GM12891 (cell line): ENCODE measurements around the gene ACSS3. TPM values are rescaled to one million over a fixed set of nuclear protein-coding genes. Genes with fewer than 3 reads are reported as not detected.
"Not testable (repeated sequence)": the region's sequence is repeated elsewhere in the genome, so short reads cannot be mapped to it uniquely, and the experiment has no call there.

Source experiments
- DNase-seq: peaks from one replicate; pipeline ENCODE4 v3.0.0; 2011; ENCODE audit warnings: low spot score; ENCODE audit not compliant: insufficient read length
- FAIRE-seq: peaks from 2 replicates; lab custom pipeline; 2011; peaks lifted over from hg19 to GRCh38; lab: Jason Lieb, UNC
- PAX5 ChIP-seq: IDR thresholded peaks from 2 replicates; pipeline ENCODE4 v1.6.1; 2011; ENCODE audit warnings: low read length, moderate library complexity, mild to moderate bottlenecking; ENCODE audit not compliant: insufficient read depth, severe bottlenecking
- POLR2A ChIP-seq: IDR thresholded peaks from 2 replicates; pipeline ENCODE4 v1.6.1; 2011; ENCODE audit warnings: low read depth, low read length, control low read depth
- POLR2AphosphoS5 ChIP-seq: IDR thresholded peaks from 2 replicates; pipeline ENCODE4 v1.6.1; 2011; ENCODE audit warnings: low read depth, low read length, control low read depth
- POU2F2 ChIP-seq: IDR thresholded peaks from 2 replicates; pipeline ENCODE4 v1.6.1; 2011; ENCODE audit warnings: low read depth, mild to moderate bottlenecking, control low read depth, low read length, moderate library complexity
- SPI1 ChIP-seq: IDR thresholded peaks from 2 replicates; pipeline ENCODE4 v1.6.1; 2011; ENCODE audit warnings: low read depth, low read length, control low read depth
- TAF1 ChIP-seq: IDR thresholded peaks from 2 replicates; pipeline ENCODE4 v1.6.1; 2011; ENCODE audit warnings: low read depth, low read length, control low read depth
- polyA plus RNA-seq: library from polyadenylated mRNA; unstranded; fragments of >200 nt; gene quantifications from one replicate; pipeline ENCODE4 v1.2.1, GENCODE V29; 2012; ENCODE audit warnings: low read depth, missing spikeins, inconsistent platforms; ENCODE audit not compliant: missing spikeins

ACSS3 gene, protein sequence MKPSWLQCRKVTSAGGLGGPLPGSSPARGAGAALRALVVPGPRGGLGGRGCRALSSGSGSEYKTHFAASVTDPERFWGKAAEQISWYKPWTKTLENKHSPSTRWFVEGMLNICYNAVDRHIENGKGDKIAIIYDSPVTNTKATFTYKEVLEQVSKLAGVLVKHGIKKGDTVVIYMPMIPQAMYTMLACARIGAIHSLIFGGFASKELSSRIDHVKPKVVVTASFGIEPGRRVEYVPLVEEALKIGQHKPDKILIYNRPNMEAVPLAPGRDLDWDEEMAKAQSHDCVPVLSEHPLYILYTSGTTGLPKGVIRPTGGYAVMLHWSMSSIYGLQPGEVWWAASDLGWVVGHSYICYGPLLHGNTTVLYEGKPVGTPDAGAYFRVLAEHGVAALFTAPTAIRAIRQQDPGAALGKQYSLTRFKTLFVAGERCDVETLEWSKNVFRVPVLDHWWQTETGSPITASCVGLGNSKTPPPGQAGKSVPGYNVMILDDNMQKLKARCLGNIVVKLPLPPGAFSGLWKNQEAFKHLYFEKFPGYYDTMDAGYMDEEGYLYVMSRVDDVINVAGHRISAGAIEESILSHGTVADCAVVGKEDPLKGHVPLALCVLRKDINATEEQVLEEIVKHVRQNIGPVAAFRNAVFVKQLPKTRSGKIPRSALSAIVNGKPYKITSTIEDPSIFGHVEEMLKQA
- not detected for polyA plus RNA-seq

DNA sequence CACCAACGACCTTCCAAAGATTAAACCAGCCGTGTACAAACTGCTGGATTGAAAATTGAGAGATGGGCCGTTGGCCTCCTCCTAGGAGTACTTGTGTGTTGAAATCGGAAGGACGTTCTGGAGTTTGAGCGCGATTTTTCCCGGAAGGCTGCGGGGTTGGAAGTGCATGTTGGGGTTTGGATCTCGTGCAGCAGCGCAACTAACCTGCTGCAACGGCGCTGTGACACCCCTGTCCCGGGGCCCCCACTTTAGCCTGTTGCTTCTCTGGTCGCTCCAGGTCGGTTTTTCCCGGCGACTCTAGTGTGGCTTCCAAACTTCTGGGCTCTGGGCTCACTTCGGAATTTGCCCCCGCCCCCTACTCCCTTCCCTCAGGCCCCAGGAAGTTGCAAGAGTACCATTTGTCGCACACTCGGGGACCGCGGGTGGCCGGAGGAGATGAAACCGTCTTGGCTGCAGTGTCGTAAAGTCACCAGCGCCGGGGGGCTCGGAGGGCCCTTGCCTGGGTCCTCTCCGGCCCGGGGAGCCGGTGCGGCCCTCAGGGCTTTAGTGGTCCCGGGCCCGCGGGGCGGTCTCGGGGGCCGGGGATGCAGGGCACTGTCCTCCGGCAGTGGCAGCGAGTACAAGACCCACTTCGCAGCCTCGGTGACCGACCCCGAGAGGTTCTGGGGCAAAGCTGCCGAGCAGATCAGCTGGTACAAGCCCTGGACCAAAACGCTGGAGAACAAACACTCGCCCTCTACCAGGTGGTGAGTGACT is at the start of gene ACSS3:
ACSS3 (plus strand) TSS at position 394 of the 756 bp plus-strand sequence; CDS start at position 436, 42 bp downstream.
- DNase-seq (no peak), FAIRE-seq (no peak)
- TF ChIP-seq TAF1 (no peak), PAX5 (no peak), POLR2AphosphoS5 (no peak), POLR2A (no peak), POU2F2 (no peak), SPI1 (no peak)

DNA sequence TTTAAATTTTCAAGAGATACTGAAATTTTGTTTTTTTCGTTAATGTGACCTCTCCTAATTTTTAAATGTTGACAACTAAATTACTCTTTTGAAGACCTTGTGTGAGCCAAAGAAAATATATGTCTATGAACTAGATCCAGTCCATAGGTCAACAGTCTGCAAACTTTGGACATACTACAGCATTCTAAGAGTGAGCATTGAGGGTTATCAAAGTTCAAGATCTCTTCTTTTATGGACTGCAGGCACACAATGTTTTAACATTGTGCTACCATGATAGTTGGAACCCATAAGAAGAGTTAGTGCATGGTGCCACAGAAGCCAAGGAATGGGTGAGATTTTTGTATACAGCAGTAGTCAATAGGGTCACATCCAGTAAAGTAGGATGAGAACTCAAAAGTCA is 43.0 kb upstream of the ACSS3 start:
- TF ChIP-seq SPI1 (no peak), POLR2A (no peak), TAF1 (no peak), POLR2AphosphoS5 (no peak), PAX5 (no peak), POU2F2 (no peak)
- no peak for FAIRE-seq
- no peak for DNase-seq

DNA sequence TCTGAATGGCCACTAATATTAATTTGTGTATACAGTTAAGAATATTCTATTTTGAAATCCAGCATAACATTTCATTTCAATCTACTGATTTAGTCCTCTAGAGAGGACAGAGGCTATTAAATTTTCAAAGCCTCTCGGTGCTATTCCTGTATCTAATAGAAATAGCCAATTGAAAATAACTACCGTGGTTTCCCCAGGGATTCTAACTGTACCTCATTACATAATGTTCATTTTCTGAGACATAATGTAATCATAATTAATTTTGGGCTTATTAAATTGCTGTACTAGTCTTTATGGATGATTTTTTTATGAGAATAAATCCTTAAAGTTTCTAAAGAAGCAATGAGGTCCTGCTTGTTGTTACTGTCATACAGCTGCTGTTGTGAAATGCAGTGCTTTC is 38.6 kb upstream of the ACSS3 start:
- no peak for FAIRE-seq
- DNase-seq = no peak
- TF ChIP-seq POU2F2 (no peak), TAF1 (no peak), PAX5 (no peak), SPI1 (no peak)

DNA sequence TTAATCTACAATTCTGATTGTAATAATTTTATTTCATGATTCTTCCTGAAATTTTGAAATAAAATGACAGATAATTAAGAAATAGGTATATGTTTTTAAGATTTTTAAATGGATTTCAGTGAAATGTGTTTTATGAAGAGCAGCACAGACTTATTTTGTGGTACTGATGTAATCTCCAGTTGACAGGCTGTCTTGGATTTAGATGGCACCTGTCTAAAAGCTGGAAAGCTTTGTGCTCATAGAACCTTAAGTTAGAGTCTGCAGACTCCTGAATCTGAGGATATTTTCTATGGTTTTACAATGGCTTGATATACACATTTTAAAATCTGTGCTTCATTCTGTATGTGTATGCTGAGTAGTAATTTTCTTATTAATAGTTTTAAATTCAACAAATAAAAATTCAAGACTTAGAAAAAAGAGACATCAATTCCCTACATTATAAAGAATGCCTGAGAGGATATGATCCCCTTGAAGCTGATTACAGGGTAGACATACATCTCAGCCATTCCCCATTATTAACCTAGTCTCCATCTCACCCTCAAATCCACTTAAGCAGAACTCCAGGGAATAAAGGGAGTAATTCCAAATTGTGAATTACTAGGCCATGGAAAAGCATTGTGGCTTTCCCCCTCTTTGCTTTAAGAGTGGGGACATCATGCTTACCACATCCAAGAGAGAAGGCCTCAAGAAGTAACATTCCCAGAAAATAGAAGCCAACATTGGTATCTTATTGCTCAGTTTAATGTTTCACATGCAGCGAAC is 33.7 kb upstream of the ACSS3 start:
- FAIRE-seq (no peak), DNase-seq (no peak)
- TF ChIP-seq POLR2A = no peak
- TF ChIP-seq TAF1 = no peak
- no peak for TF ChIP-seq POLR2AphosphoS5
- TF ChIP-seq POU2F2 = no peak
- TF ChIP-seq PAX5 = no peak
- no peak for TF ChIP-seq SPI1

DNA sequence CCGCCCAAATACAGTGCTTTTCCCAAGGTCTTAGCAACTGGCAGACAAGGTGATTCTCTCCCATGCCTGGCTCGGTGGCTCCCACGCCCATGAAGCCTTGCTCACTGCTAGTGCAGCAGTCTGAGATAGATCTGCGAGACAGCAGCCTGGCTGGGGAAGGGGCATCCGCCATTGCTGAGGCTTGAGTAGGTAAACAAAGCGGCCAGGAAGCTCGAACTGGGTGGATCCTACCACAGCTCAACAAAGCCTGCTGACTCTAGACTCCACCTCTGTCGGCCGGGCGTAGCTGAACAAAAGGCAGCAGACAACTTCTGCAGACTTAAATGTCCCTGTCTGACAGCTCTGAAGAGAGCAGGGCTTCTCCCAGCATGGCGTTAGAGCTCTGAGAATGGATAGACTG is 12.9 kb upstream of the ACSS3 start:
- DNase-seq, FAIRE-seq: not testable (repeated sequence)

DNA sequence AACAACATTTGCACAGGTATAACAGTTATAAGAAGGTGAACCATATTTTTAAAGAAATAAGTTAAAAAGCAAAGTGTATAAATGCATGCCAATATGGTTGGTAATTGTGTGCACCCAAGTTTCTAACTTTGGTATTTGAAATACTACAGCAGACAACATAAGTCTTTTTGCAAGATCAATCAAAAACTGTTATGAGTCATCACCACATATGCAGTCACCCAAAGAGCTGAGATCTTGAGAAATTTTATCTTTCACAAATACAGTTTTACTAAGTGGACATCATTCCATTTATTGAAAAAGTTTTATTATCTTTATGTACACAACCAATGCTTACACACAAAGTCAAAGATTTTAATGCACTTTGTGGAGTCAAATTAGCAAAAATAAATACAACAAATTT is 7.0 kb upstream of the ACSS3 start:
- no peak for FAIRE-seq
- TF ChIP-seq POLR2AphosphoS5 = no peak
- no peak for TF ChIP-seq PAX5
- no peak for TF ChIP-seq SPI1
- no peak for DNase-seq

DNA sequence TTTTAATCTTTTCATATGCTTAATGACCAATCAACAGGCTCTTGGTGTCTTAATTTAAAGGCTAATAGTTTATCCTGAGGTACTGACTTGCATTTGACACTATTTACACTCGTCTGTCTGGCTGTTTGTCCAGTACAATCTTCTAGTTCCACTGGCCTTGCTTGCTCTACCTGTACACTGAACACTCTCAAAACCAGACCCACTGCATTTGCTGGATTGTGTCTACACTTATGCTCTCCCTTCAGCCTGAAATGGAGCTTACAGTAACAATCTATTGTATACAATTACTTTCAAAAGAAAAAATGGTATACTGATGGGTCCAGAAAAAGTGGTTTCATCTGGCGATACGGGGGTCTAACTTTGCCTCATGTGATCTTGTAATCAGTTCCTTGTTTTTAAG is 2.3 kb upstream of the ACSS3 start:
- FAIRE-seq (no peak), DNase-seq (no peak)
- no peak for TF ChIP-seq POU2F2
- no peak for TF ChIP-seq TAF1
- TF ChIP-seq POLR2AphosphoS5 = no peak
- TF ChIP-seq PAX5 = no peak
- TF ChIP-seq POLR2A = no peak
- no peak for TF ChIP-seq SPI1

DNA sequence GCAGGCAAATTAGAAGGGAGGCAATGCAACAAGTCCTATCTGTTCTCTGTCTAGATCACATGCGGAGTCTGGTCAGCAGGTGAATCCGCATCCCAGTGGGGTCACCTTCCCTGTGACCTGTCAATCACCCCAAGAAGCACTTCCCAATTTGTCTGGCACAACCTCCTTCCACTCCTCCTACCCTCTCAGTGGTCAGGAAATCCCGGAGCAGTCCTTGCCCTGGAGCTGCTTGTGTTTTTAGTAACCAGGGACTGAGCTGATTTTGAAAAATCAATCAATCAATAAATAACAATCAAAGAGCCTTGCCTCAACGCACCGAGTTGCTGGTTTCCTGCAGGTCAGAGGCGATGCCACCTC is 572 bp upstream of the ACSS3 start:
- DNase-seq (no peak), FAIRE-seq (no peak)
- TF ChIP-seq POU2F2 (no peak), SPI1 (no peak), POLR2AphosphoS5 (no peak), POLR2A (no peak), TAF1 (no peak), PAX5 (no peak)

DNA sequence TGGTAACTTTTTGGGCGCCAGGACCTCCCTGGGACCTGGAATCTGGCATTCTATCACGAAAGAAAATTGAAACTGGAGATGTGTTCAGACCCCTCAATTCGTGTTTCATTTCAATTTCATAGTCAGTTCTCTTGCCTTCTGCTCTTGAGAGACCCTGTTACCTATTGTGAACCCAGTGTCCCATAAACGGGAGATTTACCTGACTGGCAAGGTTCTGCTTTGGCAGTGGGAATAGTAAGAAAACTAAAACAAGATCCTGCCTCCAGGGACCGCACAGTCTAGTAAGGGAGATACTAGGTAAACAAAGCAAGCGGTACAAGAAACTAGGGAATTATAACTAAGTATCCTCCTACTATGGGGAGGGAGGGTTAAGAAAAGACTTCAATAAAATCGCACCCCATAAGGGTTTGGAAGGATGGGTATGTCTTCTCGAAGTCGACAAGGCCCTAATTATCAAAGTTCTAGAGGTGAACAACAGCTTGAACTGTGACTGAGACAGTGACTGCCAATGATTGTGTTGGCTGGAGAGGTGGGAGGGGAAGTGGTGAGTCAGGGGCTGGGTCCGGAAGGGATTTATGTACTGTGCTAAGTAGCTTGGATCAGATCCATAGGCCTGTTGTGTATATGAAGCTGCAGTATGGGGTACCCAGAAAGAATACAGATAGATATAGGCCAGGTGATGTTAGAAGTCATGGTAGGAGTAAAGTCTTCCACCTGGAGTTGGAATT is 754 bp downstream of the ACSS3 start:
- DNase-seq (no peak), FAIRE-seq (no peak)
- TF ChIP-seq POLR2AphosphoS5 (no peak), TAF1 (no peak), SPI1 (no peak), POLR2A (no peak)
